ENCODE results near the gene SETDB1. TPM values are rescaled to one million over a fixed set of nuclear protein-coding genes. Genes with fewer than 3 reads are reported as not detected.

SETDB1 gene
- total and polyA plus RNA-seq, 4 donors, result 5.4 to 23.7 (median 14.0) TPM

- no peaks in the 10 kb centered on the region for H3K27me3 ChIP-seq (ENCODE audit: control insufficient read depth in 4 of 4, insufficient read depth in 4 of 4, low read length in 3 of 4)
- H3K27ac ChIP-seq (ENCODE audit: low read depth in 1 of 2, low read length in 2 of 2), result peak within 1 kb of the TSS; percentile 84
- peak within 1 kb of the TSS; percentile 34 to 79 for H3K9ac ChIP-seq (ENCODE audit: low read depth in 1 of 2, low read length in 2 of 2)
- H3K4me3 ChIP-seq (ENCODE audit: low read depth in 1 of 3, low read length in 3 of 3), result peak within 1 kb of the TSS; percentile 33 to 84 (median 61)
- WGBS, result under 1% methylated on average over 18 of the region's 18 CpGs
- H3K4me1 ChIP-seq (ENCODE audit: control insufficient read depth in 4 of 4, insufficient read depth in 4 of 4, low read length in 3 of 4), result peaks cover 18 to 67% (median 53%) of the 10 kb centered on the region in 4 donors
- peaks cover 0 to 11% (median 4%) of the 10 kb centered on the region in 4 donors for H3K36me3 ChIP-seq (ENCODE audit: control insufficient read depth in 4 of 4, insufficient read depth in 3 of 4, low read depth in 1 of 4, low read length in 3 of 4)
- TF ChIP-seq ATF3 (IDR thresholded peaks at IDR 0.05) (no peak), CTCF (IDR thresholded peaks at IDR 0.05; ENCODE audit: low read depth, low read length, missing input control) (peak; percentile 40), HNF4G (IDR thresholded peaks at IDR 0.05) (no peak), JUND (IDR thresholded peaks at IDR 0.05) (peak in 1 of 2 donors; percentile 21), ZBTB33 (IDR thresholded peaks at IDR 0.05) (no peak), YY1 (IDR thresholded peaks at IDR 0.05) (peak; percentile 62), GABPA (IDR thresholded peaks at IDR 0.05 in 1 of 2, conservative IDR thresholded peaks at IDR 0.05 in 1 of 2) (no peak), MAX (IDR thresholded peaks at IDR 0.05) (no peak), NR2F2 (IDR thresholded peaks at IDR 0.05) (no peak), SP1 (IDR thresholded peaks at IDR 0.05) (peak; percentile 55), TAF1 (conservative IDR thresholded peaks at IDR 0.05) (peak; percentile 91), RAD21 (IDR thresholded peaks at IDR 0.05) (peak; percentile 56 to 74), RXRA (IDR thresholded peaks at IDR 0.05) (peak; percentile 49 to 53), EGR1 (IDR thresholded peaks at IDR 0.05; ENCODE audit: low read depth in 2 of 2) (no peak), FOXA2 (IDR thresholded peaks at IDR 0.05) (no peak), FOXA1 (IDR thresholded peaks at IDR 0.05) (no peak), HNF4A (conservative IDR thresholded peaks at IDR 0.05) (peak; percentile 59 to 72), REST (IDR thresholded peaks at IDR 0.05) (peak; percentile 91)
- DNase-seq (ENCODE audit: low spot score), result peak; percentile 65
- H3K9me3 ChIP-seq (ENCODE audit: control insufficient read depth in 4 of 4, low read length in 3 of 4), result no peaks in the 10 kb centered on the region
Observed at GRCh38 chr1:151006327-151007052, 80.3 kb downstream of the SETDB1 start, which contains the start of gene MINDY1. TSS of gene MINDY1 (minus strand) at chr1:151006902. CDS start at chr1:151002617, 4,285 bp downstream.
